ENCODE results near the gene CAMK4.

- TF ChIP-seq CTCF (IDR thresholded peaks at IDR 0.05) (no peak), EZH2 (IDR thresholded peaks at IDR 0.05) (no peak)
Observed at GRCh38 chr5:111236995-111237394, 12.8 kb downstream of the CAMK4 start.
